H9 (cell line): ENCODE results near the gene AKR1E2. TPM values are rescaled to one million over a fixed set of nuclear protein-coding genes. Genes with fewer than 3 reads are reported as not detected.

Source experiments
- DNase-seq: peaks from one replicate; pipeline ENCODE4 v3.0.0-alpha.2; 2017
- H2AFZ ChIP-seq: one replicate; pipeline ENCODE4 v1.6.1; 2013; ENCODE audit warnings: mild to moderate bottlenecking, low read length, control low read depth, moderate library complexity
- H2AK5ac ChIP-seq: 2 replicates; pipeline ENCODE4 v1.6.1; 2013; ENCODE audit warnings: low read length, control low read depth, mixed read lengths; ENCODE audit not compliant: insufficient read length
- H2BK120ac ChIP-seq: one replicate; pipeline ENCODE4 v1.6.1; 2013; ENCODE audit warnings: low read depth, mild to moderate bottlenecking, low read length, control low read depth, inconsistent platforms; ENCODE audit not compliant: poor library complexity, severe bottlenecking
- H2BK12ac ChIP-seq: 2 replicates; pipeline ENCODE4 v1.6.1; 2013; ENCODE audit warnings: low read length, control low read depth, mixed read lengths, low read depth; ENCODE audit not compliant: insufficient read length
- H2BK15ac ChIP-seq: 2 replicates; pipeline ENCODE4 v1.6.1; 2013; ENCODE audit warnings: low read depth, low read length, control low read depth
- H2BK20ac ChIP-seq: one replicate; pipeline ENCODE4 v1.6.1; 2013; ENCODE audit warnings: low read depth, mild to moderate bottlenecking, low read length, control low read depth, inconsistent platforms; ENCODE audit not compliant: poor library complexity, severe bottlenecking
- H2BK5ac ChIP-seq: 2 replicates; pipeline ENCODE4 v1.6.1; 2013; ENCODE audit warnings: low read length, control low read depth, mixed read lengths; ENCODE audit not compliant: insufficient read length
- H3K14ac ChIP-seq: 2 replicates; pipeline ENCODE4 v1.6.1; 2013; ENCODE audit warnings: low read length, control low read depth; ENCODE audit not compliant: insufficient read depth
- H3K18ac ChIP-seq: 2 replicates; pipeline ENCODE4 v1.6.1; 2013; ENCODE audit warnings: low read depth, mild to moderate bottlenecking, mixed read lengths, low read length, control low read depth; ENCODE audit not compliant: insufficient read length
- H3K23ac ChIP-seq: 2 replicates; pipeline ENCODE4 v1.6.1; 2013; ENCODE audit warnings: low read length, control low read depth, mixed read lengths, low read depth; ENCODE audit not compliant: insufficient read length
- H3K23me2 ChIP-seq: 2 replicates; pipeline ENCODE4 v1.6.1; 2013; ENCODE audit warnings: low read depth, mild to moderate bottlenecking, mixed read lengths, low read length, control low read depth; ENCODE audit not compliant: insufficient read length, poor library complexity, severe bottlenecking
- H3K27ac ChIP-seq: 2 replicates; pipeline ENCODE4 v1.5.1; 2013; ENCODE audit warnings: low read length, control low read depth, mixed read lengths, low read depth; ENCODE audit not compliant: insufficient read length
- H3K27me3 ChIP-seq: 2 replicates; pipeline ENCODE4 v1.6.1; 2013; ENCODE audit warnings: low read length, control low read depth, inconsistent platforms; ENCODE audit not compliant: insufficient read depth
- H3K4ac ChIP-seq: 2 replicates; pipeline ENCODE4 v1.6.1; 2013; ENCODE audit warnings: low read depth, mild to moderate bottlenecking, control low read depth, inconsistent platforms, low read length, moderate library complexity
- H3K4me1 ChIP-seq: 2 replicates; pipeline ENCODE4 v1.6.1; 2013; ENCODE audit warnings: low read length, control low read depth, inconsistent platforms; ENCODE audit not compliant: insufficient read depth
- H3K4me2 ChIP-seq: 2 replicates; pipeline ENCODE4 v1.6.1; 2013; ENCODE audit warnings: low read length, control low read depth, mixed read lengths; ENCODE audit not compliant: insufficient read length, insufficient read depth
- H3K56ac ChIP-seq: 2 replicates; pipeline ENCODE4 v1.6.1; 2013; ENCODE audit warnings: low read depth, mild to moderate bottlenecking, mixed read lengths, low read length, control low read depth; ENCODE audit not compliant: insufficient read length
- H3K79me1 ChIP-seq: 2 replicates; pipeline ENCODE4 v1.6.1; 2013; ENCODE audit warnings: low read depth, mild to moderate bottlenecking, moderate library complexity, low read length, control low read depth, inconsistent platforms; ENCODE audit not compliant: insufficient read depth, poor library complexity, severe bottlenecking
- H3K79me2 ChIP-seq: 2 replicates; pipeline ENCODE4 v1.6.1; 2013; ENCODE audit warnings: low read length, control low read depth, inconsistent platforms; ENCODE audit not compliant: insufficient read depth
- H3K9ac ChIP-seq: 2 replicates; pipeline ENCODE4 v1.6.1; 2013; ENCODE audit warnings: low read length, control low read depth, mixed read lengths; ENCODE audit not compliant: insufficient read length; ENCODE audit errors: extremely low read depth
- H3K9me3 ChIP-seq: one replicate; pipeline ENCODE4 v1.6.1; 2013; ENCODE audit warnings: low read depth, low read length, inconsistent platforms; ENCODE audit not compliant: control insufficient read depth
- H3T11ph ChIP-seq: one replicate; pipeline ENCODE4 v1.6.1; 2013; ENCODE audit warnings: mild to moderate bottlenecking, low read length, control low read depth, inconsistent platforms
- H4K20me1 ChIP-seq: one replicate; pipeline ENCODE4 v1.6.1; 2013; ENCODE audit not compliant: control insufficient read depth, insufficient read length, insufficient read depth
- H4K5ac ChIP-seq: 2 replicates; pipeline ENCODE4 v1.6.1; 2013; ENCODE audit warnings: low read depth, mild to moderate bottlenecking, mixed read lengths, low read length, control low read depth; ENCODE audit not compliant: insufficient read length
- H4K8ac ChIP-seq: replicated peaks from 2 replicates; pipeline ENCODE4 v1.6.1; 2013; ENCODE audit warnings: low read length, control low read depth, mixed read lengths, low read depth; ENCODE audit not compliant: insufficient read length
- H4K91ac ChIP-seq: 2 replicates; pipeline ENCODE4 v1.6.1; 2013; ENCODE audit warnings: low read depth, mild to moderate bottlenecking, moderate library complexity, mixed read lengths, low read length, control low read depth; ENCODE audit not compliant: insufficient read length
- H3K27ac Mint-ChIP-seq, 3 experiments: 2 replicates in 2 of 3; 3 replicates in 1 of 3; pipeline ENCODE4 v1.8.0; 2020 to 2021; ENCODE audit warnings: mixed read lengths in 3 of 3, mild to moderate bottlenecking in 1 of 3, moderate library complexity in 1 of 3
- H3K27me3 Mint-ChIP-seq: 2 replicates; pipeline ENCODE4 v1.8.0; 2021; ENCODE audit warnings: low read depth, mild to moderate bottlenecking, moderate library complexity, mixed read lengths
- H3K36me3 Mint-ChIP-seq, 3 experiments: 2 replicates in 2 of 3; 3 replicates in 1 of 3; pipeline ENCODE4 v1.8.0; 2020 to 2021; ENCODE audit warnings: low read depth in 3 of 3, mixed read lengths in 3 of 3; ENCODE audit not compliant: insufficient read depth in 1 of 3
- H3K4me1 Mint-ChIP-seq, 2 experiments: 2 replicates each; pipeline ENCODE4 v1.8.0; 2020; ENCODE audit warnings: mixed read lengths in 2 of 2
- H3K4me3 Mint-ChIP-seq, 2 experiments: 2 replicates in 1 of 2; 3 replicates in 1 of 2; pipeline ENCODE4 v1.8.0; 2020 to 2021; ENCODE audit warnings: mild to moderate bottlenecking in 2 of 2, mixed read lengths in 2 of 2, moderate library complexity in 1 of 2
- H3K9me3 Mint-ChIP-seq, 2 experiments: 2 replicates in 1 of 2; 3 replicates in 1 of 2; pipeline ENCODE4 v1.8.0; 2020; ENCODE audit warnings: mild to moderate bottlenecking in 2 of 2, mixed read lengths in 2 of 2, moderate library complexity in 1 of 2
- CTCF ChIP-seq: fragments of 200-600 bp; sonication (generic); conservative IDR thresholded peaks from 3 replicates; pipeline ENCODE4 v1.8.0; 2021; ENCODE audit warnings: antibody characterized with exemption, mild to moderate bottlenecking
- WGBS: extraction: QIAGEN DNeasy Blood & Tissue Kit; methylation state at CpG from one replicate; pipeline ENCODE4 v1.1.7; 2013; ENCODE audit warnings: missing lambda C conversion rate, low lambda C conversion rate, mixed read lengths; ENCODE audit not compliant: insufficient read length; ENCODE audit errors: extremely low coverage; 5-methylcytosine and 5-hydroxymethylcytosine counted together
- total RNA-seq: library from RNA; stranded (reverse); gene quantifications from 2 replicates; pipeline ENCODE4 v1.2.1, GENCODE V29; 2021

AKR1E2 gene
- total RNA-seq, 1 experiment from 2014 or later, result 2.2 TPM

- Mint-ChIP-seq H3K36me3 (no peaks in the 10 kb centered on the region), H3K4me3 (no peak overlapping the region), H3K27me3 (no peaks in the 10 kb centered on the region), H3K9me3 (no peaks in the 10 kb centered on the region), H3K27ac (no peak overlapping the region), H3K4me1 (no peaks in the 10 kb centered on the region)
- no CpG with 5 or more reads among the region's 2 CpGs for WGBS
- Histone ChIP-seq H2BK5ac (no peak overlapping the region), H3K9me3 (no peaks in the 10 kb centered on the region), H3K9ac (no peak overlapping the region), H2BK20ac (no peak overlapping the region), H4K20me1 (no peaks in the 10 kb centered on the region), H3K23me2 (no peaks in the 10 kb centered on the region), H3K14ac (no peak overlapping the region), H2BK120ac (no peak overlapping the region), H3K18ac (no peak overlapping the region), H3K79me2 (no peaks in the 10 kb centered on the region), H3K27me3 (no peaks in the 10 kb centered on the region; the same call in 1 of the 2 replicates), H3K23ac (no peak overlapping the region), H3K4me1 (no peaks in the 10 kb centered on the region), H2BK12ac (no peak overlapping the region), H3K4me2 (no peak overlapping the region), H4K5ac (no peak overlapping the region), H4K8ac (no peak overlapping the region), H2BK15ac (no peak overlapping the region), H2AK5ac (no peak overlapping the region), H3K4ac (no peak overlapping the region), H2AFZ (no peak overlapping the region), H3K56ac (no peak overlapping the region), H4K91ac (no peak overlapping the region), H3T11ph (no peak overlapping the region), H3K27ac (no peak overlapping the region), H3K79me1 (no peaks in the 10 kb centered on the region)
- DNase-seq, result no peak
- no peak for TF ChIP-seq CTCF
These were observed 45.9 kb upstream of the AKR1E2 start for GRCh38 chr10:4780091-4780490.
